HL-60 (cell line): ENCODE measurements around the gene CELF5.

Source experiments
- DNase-seq, 2 experiments: peaks; one replicate each; pipeline ENCODE4 v3.0.0-alpha.2; 2010 to 2020; ENCODE audit warnings: low read depth in 1 of 2, low spot score in 1 of 2
- H3K27ac ChIP-seq: fragments of 250-450 bp; sonication (Bioruptor Pico); replicated peaks from 2 replicates; pipeline ENCODE4 v1.5.1; 2020; ENCODE audit warnings: mild to moderate bottlenecking, moderate library complexity
- H3K27me3 ChIP-seq: fragments of 250-450 bp; sonication (Bioruptor Pico); 2 replicates; pipeline ENCODE4 v1.5.1; 2021; ENCODE audit warnings: mild to moderate bottlenecking, moderate library complexity; ENCODE audit not compliant: insufficient read depth, poor library complexity, severe bottlenecking
- H3K4me3 ChIP-seq: replicated peaks from 2 replicates; pipeline ENCODE4 v1.5.1; 2011; ENCODE audit warnings: mild to moderate bottlenecking, control low read depth, low read length; ENCODE audit not compliant: insufficient read depth
- GABPA ChIP-seq: IDR thresholded peaks from 2 replicates; pipeline ENCODE4 v1.6.1; 2012; ENCODE audit warnings: low read depth
- POLR2AphosphoS5 ChIP-seq: IDR thresholded peaks from 2 replicates; pipeline ENCODE4 v1.6.1; 2012; ENCODE audit warnings: low read depth
- REST ChIP-seq: IDR thresholded peaks from 2 replicates; pipeline ENCODE4 v1.6.1; 2012; ENCODE audit warnings: low read depth; ENCODE audit not compliant: insufficient replicate concordance
- SPI1 ChIP-seq: IDR thresholded peaks from 2 replicates; pipeline ENCODE4 v1.6.1; 2012; ENCODE audit warnings: low read depth, mild to moderate bottlenecking, borderline replicate concordance
- TF ChIP-seq, protein P1 (sequence below): IDR thresholded peaks from one replicate; pipeline ENCODE4 v1.5.1; 2011; ENCODE audit warnings: low read length, control low read depth, inconsistent platforms; ENCODE audit not compliant: insufficient read depth

Gene CELF5

DNA sequence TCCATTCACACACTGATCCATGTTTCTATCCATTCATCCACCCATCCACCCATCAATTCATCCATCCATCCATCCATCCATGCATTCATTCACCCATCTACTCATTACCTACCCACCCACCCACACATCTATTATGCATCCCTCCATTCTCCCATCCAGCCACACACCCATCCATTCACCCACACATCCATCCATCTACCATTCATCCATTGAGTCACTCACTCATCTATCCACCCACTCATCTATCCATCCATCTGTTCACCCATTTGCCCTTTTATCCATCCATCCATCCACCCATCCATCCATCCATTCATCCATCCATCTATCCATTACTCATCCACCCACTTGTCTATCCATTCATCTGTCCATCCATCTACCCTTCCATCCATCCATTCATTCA lies 30.1 kb downstream of the CELF5 start:
- no peak overlapping the region for H3K27ac ChIP-seq
- no peak overlapping the region for H3K4me3 ChIP-seq
- no peaks in the 10 kb centered on the region for H3K27me3 ChIP-seq
- DNase-seq, result no peak
- TF ChIP-seq REST (no peak), POLR2AphosphoS5 (no peak), GABPA (no peak), SPI1 (no peak)
- TF ChIP-seq, protein P1, sequence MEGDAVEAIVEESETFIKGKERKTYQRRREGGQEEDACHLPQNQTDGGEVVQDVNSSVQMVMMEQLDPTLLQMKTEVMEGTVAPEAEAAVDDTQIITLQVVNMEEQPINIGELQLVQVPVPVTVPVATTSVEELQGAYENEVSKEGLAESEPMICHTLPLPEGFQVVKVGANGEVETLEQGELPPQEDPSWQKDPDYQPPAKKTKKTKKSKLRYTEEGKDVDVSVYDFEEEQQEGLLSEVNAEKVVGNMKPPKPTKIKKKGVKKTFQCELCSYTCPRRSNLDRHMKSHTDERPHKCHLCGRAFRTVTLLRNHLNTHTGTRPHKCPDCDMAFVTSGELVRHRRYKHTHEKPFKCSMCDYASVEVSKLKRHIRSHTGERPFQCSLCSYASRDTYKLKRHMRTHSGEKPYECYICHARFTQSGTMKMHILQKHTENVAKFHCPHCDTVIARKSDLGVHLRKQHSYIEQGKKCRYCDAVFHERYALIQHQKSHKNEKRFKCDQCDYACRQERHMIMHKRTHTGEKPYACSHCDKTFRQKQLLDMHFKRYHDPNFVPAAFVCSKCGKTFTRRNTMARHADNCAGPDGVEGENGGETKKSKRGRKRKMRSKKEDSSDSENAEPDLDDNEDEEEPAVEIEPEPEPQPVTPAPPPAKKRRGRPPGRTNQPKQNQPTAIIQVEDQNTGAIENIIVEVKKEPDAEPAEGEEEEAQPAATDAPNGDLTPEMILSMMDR, result no peak

DNA sequence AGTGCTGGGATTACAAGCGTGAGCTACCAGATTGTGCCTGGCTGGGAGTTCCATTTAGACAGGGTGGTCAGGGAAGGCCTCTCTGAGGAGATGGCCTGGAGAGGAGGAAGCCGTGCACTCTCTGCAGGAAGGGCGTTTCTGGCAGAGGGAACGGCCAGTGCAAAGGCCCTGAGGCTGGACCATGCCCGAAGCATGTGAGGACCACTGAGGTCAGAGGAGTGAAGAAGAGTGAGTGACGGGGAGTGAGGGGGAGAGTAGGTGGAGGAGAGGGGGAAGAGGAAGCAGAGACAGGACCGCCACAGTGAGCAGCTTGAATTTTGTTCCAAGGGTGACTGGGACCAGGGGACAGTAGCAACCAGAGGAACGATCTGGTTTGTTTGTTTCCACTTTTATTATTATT lies 32.6 kb downstream of the CELF5 start:
- no peak for TF ChIP-seq REST
- H3K27me3 ChIP-seq, result no peaks in the 10 kb centered on the region
- no peak overlapping the region for H3K4me3 ChIP-seq
- no peak overlapping the region for H3K27ac ChIP-seq
- no peak for DNase-seq

DNA sequence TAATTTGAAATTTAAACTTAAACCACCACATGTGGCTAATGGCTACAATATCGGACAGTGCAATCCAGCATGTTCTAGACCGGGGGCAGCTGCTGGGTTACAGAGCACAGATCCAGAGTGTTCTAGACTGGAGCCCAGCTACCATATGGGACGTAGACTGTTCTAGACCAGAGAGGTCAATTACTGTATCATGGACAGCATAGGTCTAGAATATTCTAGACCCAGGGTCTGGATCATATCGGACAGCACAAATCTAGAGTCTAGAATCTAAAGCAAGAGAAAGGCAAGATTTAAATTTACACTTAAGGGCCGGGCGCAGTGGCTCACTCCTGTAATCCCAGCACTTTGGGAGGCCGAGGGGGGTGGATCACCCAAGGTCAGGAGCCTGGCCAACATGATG lies 37.9 kb downstream of the CELF5 start:
- no peak overlapping the region for H3K4me3 ChIP-seq
- H3K27me3 ChIP-seq, result no peaks in the 10 kb centered on the region

More for the DNA sequence above, 37.9 kb downstream of the CELF5 start:
- H3K27ac ChIP-seq, result no peak overlapping the region
- TF ChIP-seq REST (no peak), GABPA (no peak), POLR2AphosphoS5 (no peak), SPI1 (no peak)
- TF ChIP-seq, protein P1, result no peak
- DNase-seq, result no peak
